GM20431 (cell line): Measurements from ENCODE around the gene TMEM53.
"Not testable (repeated sequence)": the region's sequence is repeated elsewhere in the genome, so short reads cannot be mapped to it uniquely, and the experiment has no call there.

Source experiments
- in situ Hi-C: fragments of 300-500 bp; cut with MseI, MboI; formaldehyde crosslinking; loops from one replicate; pipeline ENCODE4 v1.15.0; 2020; ENCODE audit warnings: low sequenced_read_pairs; ENCODE audit not compliant: unreplicated experiment

TMEM53 gene

DNA sequence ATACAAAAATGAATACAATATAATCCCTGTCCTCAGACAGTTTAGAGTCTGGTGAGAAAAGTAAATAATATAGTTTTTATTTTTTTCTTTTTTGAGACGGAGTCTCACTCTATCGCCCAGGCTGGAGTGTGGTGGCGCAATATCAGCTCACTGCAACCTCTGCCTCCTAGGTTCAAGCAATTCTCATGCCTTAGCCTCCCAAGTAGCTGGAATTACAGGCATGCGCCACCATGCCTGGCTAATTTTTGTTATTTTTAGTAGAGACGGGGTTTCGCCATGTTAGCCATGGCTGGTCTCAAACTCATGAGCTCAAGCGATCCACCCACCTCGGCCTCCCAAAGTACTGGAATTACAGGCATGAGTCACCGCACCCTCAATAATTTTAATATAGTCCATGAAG, 25.1 kb upstream of the TMEM53 start:
- in situ Hi-C loops = not testable (repeated sequence)

DNA sequence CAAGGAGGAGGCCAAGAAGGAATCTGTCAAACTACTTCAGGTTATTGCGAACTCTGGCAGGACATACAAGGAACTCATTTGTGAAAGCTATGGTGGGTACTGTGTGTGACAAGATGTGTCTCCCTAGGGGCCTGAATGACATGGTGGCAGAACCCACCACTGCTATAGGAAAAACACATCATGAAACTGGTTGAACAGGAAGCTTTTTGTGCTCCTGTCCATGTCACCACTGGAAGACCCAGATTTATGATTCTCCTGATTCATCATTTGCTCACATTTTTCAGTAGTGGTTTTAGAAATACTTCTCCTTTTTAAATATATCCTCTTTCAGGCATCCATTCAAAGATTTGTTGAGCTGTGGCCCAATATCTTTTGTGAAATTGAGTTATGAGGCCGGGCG, 23.9 kb upstream of the TMEM53 start:
- in situ Hi-C loops = no loop called here

DNA sequence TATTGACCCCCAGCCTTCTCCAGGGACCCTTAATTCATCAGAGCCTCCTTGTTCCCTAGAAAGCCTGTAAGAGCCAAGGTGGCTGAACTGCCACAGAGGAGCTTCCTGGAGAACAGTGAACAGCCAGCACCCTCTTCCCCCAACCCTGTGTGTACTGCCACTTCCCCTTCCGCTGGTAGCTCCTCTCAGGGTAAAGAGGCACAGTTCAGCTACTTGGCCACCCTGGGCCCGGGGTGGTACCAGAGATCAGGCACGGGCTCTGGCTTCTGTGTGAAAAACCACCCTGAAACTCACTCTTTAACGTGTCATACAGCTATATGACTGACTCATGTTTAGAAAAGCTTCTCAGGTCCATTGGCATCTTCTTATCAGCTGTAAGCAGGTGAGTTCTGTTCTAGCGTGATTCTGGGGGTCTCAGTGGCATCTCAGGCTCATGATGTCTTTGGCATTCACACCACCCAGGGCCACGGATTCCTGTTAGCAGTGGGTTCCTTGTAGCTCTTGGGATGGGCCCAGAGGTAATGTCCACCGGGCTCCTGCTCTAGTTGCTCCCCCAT, 22.6 kb upstream of the TMEM53 start:
- in situ Hi-C loops = no loop called here

DNA sequence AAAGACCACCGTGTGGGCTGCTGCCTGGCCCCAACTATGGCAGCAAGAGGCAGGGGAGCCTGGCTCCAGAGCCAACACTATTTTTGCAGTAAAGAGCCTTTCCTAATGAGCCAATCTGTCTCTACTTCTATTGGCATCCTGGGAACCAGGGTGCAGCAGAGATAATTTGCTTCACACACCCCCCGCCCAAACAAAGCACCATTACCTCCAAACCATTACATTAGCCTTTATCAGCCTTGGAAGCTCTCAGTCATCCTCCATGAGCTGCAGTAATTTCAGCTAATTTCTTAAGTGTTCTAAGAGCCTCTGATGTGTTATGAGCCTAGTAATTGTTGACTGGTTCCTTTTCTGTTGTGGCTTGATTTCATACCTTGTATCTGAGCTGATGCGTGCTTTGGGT, 21.8 kb upstream of the TMEM53 start:
- in situ Hi-C loops = no loop called here

DNA sequence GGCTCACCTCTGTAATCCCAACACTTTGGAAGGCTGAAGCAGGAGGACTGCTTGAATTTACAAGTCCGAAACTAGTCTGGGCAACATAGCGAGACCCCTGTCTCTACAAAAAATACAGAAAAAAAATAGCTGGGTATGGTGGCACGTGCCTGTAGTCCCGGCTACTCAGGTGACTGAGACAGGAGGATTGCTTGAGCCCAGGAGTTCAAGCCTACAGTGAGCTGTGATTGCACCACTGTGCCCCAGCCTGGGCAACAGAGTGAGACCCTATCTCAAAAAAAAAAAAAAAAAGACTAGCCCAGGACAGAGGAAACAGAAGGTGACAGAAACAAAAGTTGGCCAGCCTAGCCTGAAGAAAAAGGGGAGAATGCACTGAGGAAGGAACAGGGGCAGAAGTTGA, 21.4 kb upstream of the TMEM53 start:
- in situ Hi-C loops = no loop called here

DNA sequence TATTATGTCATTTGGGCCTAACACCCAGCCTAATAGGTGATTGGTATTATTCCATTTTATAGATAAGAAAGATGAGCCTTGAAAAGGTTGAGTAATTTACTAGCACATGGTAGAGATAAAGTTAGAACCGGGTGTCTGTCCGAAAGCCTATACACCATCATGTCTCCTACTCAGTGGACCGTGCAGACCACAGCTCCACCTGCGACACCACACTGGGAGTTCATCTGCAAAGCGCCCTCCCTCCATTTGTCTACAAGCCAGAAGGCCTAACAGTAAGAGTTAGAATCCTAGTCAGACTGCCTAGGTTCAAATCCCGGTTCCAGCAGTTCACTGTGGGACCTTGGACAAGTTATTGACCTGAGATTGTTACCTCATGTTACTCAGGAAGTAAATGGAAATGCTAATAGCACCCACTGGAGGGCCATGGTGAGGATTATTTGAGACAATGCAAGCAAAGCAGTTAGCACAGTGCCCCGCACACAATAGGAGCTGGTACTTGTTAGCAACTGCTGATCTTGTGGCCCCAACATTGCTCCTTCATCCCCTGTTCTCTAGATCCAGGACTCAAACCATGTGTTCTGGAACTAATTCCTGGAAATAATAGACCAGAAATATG, 20.7 kb upstream of the TMEM53 start:
- in situ Hi-C loops = no loop called here

DNA sequence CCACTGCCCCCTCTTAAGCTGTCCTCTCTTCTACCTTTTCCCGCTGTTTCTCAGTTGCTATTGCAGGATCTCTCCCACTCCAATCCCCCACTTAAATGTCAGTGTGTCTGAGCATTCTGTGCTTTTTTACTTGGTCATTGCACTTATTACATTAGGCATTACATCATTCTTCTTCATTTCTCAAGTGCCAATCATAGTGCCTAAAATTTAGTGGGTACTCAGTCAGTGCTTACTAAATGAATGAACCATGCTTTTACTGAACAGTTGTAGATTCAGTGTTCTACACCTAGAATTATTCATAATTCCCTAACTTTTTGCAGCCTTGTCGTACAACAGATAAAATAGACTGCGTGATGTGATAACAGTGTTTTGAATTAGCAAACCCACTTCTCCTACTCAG, 19.6 kb upstream of the TMEM53 start:
- in situ Hi-C loops = no loop called here

DNA sequence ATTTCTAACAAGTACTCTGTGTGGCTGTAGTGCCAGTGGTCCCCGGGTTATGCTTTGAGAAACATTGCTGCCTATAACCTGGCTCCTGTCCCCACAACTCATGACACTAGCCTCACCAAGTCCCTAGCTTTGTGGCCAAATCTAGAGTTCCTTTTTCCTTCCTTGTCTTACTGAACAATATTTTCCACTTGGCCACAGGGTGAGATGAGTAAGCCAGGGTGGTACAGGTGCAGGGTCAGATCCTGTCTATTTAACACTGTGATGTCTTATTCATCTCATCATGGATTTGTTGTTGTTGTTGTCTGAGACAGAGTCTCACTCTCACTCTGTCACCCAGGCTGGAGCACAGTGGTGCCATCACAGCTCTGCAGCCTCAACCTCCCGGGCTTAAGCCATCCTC, 18.9 kb upstream of the TMEM53 start:
- in situ Hi-C loops = no loop called here

DNA sequence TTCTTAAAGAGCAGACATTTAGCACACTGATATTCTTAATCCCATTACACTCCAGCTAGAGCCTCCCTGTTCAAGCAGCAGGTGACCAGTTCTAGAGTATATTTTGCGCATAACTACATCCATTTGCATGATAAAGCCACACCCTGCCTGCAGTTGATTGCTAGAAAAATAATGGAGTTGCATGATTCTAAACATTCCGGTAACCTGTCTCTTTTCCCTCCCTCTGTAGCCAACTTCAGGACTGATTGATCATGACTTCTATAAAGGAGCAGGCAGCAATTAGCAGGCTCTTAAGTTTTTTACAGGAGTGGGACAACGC, 15.1 kb upstream of the TMEM53 start:
- in situ Hi-C loops = no loop called here

DNA sequence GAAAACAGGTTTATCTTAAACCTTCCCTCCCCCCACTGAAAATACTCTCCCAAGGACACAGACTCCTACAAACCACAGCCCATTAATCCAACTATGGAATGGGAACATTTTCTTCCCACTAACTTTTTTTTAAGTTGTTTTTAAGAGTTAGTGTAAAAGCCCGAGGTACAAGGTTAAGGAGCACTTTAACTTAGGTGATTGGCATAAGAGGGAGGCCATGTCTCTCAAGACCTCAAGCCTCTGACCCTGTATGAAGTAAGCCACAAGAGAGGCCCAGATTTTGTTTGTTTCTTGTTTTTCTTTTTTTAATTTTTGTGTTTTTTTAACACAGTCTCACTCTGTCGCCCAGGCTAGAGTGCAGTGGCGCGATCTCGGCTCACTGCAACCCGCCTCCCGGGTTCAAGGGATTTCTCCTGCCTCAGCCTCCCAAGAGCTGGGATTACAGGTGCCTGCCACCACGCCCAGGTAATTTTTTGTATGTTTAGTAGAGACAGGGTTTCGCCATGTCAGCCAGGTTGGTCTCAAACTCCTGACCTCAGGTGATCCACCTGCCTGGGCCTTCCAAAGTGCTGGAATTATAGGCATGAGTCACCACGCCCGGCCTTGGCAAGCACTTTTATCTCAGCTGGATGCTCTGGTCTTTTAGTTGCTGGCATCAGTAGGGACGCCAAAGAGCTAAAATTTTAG, 14.6 kb upstream of the TMEM53 start:
- in situ Hi-C loops = no loop called here

DNA sequence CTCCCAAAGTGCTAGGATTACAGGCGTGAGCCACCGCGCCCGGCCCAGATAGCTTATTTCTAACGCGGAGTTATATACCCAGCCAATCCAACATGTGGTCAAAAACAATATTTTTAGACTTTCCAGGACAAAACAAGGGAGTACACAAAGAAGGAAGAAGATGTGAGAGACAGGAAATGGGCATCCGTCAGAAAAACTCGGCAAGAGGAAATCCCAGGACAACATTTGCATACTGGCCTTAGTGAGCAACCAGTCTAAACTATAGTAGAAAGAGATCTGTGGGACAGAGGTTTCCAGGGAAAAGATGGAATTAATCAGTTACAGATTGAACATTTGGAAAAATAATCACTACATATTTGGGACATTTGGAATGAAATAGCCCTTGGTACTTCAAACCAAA, 11.6 kb upstream of the TMEM53 start:
- in situ Hi-C loops = no loop called here

DNA sequence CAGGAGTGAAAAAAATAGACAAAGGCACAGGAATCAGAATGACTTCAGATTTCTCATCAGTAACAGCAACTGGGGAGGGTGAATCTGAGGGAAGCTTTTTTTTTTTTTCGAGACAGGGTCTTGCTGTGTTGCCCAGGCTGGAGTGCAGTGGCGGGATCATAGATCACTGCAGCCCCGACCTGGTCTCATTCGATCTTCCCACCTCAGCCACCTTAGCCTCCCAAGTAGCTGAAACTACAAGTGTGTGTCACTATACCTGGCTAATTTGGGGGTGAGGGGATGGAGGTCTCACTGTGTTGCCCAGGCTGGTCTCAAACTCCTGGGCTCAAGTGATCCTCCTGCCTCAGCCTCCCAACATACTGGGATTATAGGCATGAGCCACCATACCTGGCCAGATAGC, 10.9 kb upstream of the TMEM53 start:
- in situ Hi-C loops = no loop called here

DNA sequence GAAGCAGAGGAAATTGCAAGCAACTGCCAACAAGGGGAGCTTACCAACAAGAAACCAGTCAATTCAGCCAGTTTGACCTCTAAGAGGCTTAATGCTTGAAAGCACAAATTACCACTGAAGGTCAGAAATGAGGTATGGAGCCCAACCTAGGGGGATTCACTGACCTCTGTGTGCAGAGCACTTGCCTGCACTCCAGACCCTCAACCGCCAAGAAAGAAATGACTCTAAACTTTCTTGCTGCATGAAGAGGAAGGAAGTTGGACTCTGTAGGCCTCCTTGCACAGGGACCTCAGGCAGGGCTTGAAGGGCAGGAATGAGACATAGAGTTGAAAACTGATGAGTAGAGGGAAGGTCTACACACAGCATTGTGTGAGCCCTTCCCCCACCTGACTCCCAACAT, 10.2 kb upstream of the TMEM53 start:
- in situ Hi-C loops = no loop called here

DNA sequence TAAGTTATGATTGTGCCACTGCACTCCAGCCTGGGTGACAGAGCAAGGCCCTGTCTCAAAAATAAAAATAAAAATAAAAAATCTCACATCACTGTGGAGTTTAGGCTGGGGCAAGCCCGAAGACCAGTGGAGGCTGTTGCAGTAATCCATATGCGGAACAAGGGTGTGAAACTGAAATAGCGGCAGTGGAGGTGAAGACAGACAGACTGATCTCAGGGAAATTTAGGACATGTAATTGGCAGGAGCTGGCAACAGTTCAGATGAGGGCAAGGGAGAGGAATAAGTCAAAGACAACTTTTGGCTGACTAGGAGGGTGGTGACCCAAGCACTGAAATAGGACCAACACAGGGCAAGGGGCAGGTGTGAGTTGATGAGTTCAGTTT, 8.6 kb upstream of the TMEM53 start:
- in situ Hi-C loops = no loop called here

DNA sequence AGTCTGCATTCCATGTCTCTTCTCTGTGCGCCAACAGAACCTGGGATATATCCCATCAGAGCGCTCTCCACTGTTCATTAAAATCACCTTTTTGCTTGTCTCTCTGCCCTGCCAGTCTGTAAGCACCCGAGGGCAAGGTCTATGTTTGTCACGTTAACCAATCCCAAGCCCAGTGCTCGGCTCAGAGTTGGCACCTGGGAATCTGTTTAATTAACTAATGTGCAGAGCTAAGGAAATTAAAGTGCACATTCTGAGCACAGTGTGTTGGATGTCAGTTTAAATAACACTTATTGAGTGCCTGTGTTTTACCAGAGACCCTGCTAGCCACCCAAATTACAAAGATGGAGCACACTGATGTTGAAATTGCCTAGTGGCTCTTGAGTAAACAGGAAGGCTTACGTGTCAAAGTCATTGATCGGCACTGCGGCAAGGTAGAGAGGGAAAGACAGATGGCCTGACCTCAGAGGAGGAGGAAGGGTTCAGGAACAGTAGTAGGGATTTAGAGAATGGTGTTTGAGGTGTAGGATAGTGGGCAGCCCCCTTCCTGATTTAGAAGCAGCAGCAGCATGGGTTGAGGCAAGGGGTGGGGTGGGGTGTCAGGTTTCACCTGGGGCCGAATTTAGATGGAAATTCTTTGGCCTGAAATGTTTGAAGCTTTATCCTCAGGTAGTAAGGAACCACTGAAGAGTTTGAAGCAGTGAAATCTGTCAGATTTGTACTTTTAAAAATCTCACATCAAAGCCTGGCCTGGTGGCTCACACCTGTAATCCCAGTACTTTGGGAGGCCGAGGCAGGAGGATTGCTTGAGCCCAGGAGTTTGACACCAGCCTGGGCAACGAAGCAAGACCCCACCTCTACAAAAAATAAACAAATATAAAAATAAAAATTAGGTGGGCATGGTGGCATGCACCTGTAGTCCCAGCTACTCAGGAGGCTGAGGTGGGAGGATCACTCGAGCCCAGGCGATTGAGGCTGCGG, 7.9 kb upstream of the TMEM53 start:
- in situ Hi-C loops = no loop called here

DNA sequence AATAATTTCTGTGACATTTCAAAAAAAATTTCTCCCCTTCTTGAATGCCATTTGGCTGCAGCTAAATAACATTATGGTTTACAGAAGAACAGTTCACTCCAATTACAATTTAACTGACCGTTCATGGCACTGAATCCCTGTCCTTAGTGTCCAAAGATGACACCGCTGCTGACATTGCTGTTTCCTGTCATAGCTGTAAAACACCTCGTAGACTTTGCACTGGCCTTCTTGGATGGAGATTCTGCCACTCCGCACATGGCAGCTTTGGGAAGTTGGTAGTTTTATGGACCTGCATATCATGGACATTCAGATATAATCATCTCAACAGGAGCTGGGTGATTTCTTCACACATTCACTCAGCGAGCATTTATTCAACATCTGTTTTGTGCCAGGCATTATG, 5.2 kb upstream of the TMEM53 start:
- in situ Hi-C loops = no loop called here

DNA sequence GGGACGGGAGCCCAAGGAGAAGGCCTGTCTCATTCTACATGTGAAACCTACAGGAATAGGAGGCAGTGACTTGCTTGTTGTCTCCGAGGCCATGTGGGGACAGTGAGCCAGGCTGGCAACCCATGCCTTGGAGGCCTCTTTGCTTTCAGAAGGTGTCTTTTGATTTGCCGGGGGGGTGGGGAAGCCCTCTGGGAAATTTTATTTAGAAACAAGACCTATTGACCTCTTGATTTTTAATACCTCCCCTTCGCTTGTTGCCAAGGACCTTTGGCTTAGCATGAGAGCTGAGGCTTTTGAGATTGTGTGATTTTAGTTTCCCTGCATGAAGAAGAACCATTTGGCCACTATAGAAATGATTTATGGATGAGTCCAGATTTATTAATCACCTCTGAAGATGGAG, 4.3 kb upstream of the TMEM53 start:
- in situ Hi-C loops = no loop called here

DNA sequence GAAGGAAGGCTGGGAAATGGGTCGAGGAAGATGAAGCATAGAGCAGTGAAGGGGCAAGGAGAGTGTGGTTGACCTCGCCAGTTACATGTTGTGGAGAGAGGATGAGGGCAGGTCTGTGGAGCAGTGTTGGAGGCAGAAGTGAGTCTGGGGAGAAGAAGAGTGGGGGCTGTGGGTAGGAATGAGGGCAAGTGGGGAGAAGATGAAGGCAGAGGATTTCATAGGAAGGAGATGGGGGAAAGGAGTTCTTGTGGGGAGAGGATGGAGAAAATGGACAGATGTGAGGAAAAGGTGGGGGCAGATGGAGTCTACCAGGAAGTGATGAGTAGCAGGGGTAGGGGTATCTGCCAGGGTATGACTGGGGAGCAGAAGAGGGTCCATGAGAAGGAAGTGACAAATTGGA, 3.8 kb upstream of the TMEM53 start:
- in situ Hi-C loops = no loop called here

DNA sequence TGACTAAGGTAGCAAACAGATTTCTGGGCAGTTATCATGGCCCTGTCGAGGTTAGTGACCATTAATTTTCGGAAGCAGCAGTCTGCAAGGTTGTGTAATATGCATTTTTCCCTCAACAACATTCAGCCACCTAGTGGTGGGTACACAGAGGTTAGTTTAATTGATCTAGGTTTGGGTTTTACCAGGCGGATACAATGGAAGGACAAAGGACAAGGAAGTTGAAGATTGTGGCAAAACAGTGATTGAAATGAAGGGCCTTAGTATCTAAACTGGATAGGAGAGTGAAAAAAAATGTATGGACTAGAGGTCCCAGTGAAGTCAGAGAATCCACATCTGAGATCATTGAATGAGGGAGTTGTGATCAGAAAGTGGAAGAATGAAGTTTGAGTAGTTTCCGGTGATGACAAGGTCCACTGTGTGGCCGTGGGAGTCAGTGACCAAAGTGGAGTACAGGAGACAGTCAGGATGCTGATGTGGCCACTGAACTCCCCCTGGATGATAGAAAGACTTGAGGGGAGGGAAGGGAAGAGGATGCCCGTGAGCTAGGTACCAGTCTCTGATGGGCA, 3.0 kb upstream of the TMEM53 start:
- in situ Hi-C loops = no loop called here

DNA sequence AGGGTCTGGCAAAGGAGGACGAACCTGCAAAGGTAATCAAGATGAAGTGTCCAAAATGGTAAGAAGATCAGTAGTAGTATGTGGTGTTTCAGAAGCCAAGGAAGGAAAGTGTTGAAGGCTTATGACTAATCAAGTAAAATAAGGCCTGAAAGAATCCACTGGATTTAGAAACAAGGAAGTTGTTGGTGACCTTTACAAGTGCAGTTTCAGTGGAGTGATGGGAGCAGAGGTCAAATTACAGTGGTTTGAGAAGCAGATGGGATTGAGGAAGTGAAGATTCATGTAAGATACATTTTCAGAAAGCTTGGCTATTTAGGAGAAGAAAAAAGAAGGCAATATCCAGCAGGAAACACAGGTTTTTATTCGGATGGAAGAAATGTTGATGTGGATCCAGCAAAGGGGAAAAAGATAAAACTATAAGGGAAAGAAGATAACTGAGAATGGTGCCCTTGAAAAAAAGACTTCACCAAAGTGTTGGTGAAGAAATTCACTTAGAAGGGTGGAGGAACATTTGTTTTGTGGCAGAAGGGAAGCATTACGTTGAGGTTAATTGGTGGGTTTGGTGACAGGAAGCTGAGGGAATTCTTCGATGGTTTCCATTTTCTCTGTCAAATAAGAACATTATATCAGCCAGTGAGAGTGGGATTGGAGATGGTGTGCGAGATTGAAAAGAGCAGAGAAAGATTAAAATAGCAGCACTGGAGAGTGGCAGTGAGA, 2.4 kb upstream of the TMEM53 start:
- in situ Hi-C loops = no loop called here
